ENCODE results near the gene WIPF2.

GRCh38 chr17:40268141-40268712 lies 49.1 kb downstream of the WIPF2 start:
- TF ChIP-seq CTCF (IDR thresholded peaks at IDR 0.05) (no peak), POLR2A (IDR thresholded peaks at IDR 0.05) (no peak)

Data from esophagus squamous epithelium (tissue), 4 donors.